ENCODE data around the gene DIPK1B. TPM values are rescaled to one million over a fixed set of nuclear protein-coding genes. Genes with fewer than 3 reads are reported as not detected.
A peak's percentile ranks its signal among the peaks of the same experiment; 100 is the strongest.

The DIPK1B gene
- total and polyA plus RNA-seq, 4 donors, result 1.1 to 13.6 (median 6.1) TPM

DNA sequence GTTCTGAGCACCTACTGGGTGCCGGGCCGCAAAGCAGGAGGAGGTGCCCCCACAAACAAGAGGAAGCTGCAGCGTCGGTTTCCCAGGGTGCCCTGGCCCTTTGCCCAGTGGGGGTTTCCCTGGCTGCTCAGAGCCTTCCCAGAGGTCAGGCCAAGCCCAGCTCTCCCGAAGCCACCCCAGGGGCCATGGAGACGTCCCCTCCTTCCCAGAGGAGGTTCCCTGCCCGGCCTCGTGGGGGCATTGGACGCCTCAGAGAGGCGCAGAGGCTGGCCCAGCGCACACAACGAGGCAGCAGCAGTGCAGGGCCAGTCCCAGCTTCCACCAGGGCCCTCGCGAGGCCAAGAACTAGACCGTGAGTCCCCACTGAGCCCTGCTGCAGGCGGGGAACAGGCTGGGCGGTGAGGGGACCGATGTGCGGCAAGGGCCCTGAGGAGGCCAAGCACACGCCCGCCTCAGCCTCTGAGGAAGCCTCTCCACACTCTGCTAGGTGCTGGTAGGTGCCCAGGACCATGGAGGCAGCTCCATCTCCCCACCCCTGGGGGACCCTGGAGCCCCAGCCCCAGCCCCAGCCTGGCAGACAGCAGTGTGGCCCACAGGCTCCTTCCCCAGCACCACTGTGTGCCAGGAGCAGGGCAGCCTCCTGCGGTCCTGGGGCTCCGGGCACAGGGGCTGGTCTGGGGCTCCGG is 7.0 kb downstream of the DIPK1B start:
- peak in 1 of 2 donors; percentile 77 for DNase-seq
- peaks cover 0 to 3% of the 10 kb centered on the region in 2 donors for H3K36me3 ChIP-seq (ENCODE audit: control insufficient read depth in 1 of 2, insufficient read depth in 2 of 2, low read length in 1 of 2)
- no peak overlapping the region for H3K4me3 ChIP-seq (ENCODE audit: low read length in 2 of 2)
- no peaks in the 10 kb centered on the region for H3K27me3 ChIP-seq (ENCODE audit: control insufficient read depth in 1 of 2, insufficient read depth in 2 of 2, low read length in 1 of 2)
- ATAC-seq (ENCODE audit: low FRiP score), result peak; percentile 19
- H3K27ac ChIP-seq (ENCODE audit: low read depth in 1 of 2, low read length in 2 of 2), result no peak overlapping the region
- intact Hi-C loops (cut with DNase I), result no loop called here
- 73 to 74% methylated on average over 22 to 24 of the region's 24 CpGs for WGBS, 2 donors
- no peaks in the 10 kb centered on the region for H3K9me3 ChIP-seq (ENCODE audit: control insufficient read depth, low read length)
- H3K4me1 ChIP-seq (ENCODE audit: control insufficient read depth in 1 of 2, insufficient read depth in 2 of 2, low read length in 2 of 2), result no peaks in the 10 kb centered on the region

DNA sequence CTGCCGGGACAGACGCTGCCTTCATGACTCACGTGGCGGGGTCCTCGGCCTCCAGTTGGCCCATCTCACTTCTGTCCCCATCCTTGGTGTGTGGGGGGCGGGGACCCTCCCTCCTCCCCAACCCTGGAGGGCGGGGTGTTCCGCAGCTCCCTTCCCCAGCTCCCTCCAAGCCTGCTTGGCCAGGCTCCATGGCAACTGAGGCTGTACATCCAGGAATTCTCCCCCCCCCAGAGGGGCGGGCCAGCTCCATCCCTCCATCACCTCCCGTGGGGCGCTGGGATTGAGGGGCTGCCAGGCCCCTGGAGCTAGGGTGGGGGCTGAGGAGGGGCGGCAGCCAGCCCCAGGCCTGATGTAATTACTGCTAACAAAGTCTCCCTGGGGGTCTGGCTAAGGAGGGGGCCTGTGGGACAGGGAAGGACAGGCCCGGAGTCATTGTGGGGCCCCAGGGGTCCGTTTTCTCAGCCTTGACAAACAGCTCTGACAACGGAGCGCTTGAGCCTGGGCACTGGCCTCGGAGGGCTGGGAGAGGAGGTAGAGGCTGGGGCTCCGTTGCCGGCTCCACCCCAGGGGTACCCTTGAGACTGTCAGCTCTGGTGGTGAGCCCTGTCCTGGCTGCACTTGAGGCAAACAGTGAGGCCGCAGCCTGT is 8.0 kb downstream of the DIPK1B start:
- Histone ChIP-seq H3K9me3 (ENCODE audit: control insufficient read depth, low read length) (no peaks in the 10 kb centered on the region), H3K4me3 (ENCODE audit: low read length in 2 of 2) (no peak overlapping the region), H3K36me3 (ENCODE audit: control insufficient read depth in 1 of 2, insufficient read depth in 2 of 2, low read length in 1 of 2) (peaks cover 0 to 3% of the 10 kb centered on the region in 2 donors), H3K27ac (ENCODE audit: low read depth in 1 of 2, low read length in 2 of 2) (no peak overlapping the region), H3K4me1 (ENCODE audit: control insufficient read depth in 1 of 2, insufficient read depth in 2 of 2, low read length in 2 of 2) (no peaks in the 10 kb centered on the region), H3K27me3 (ENCODE audit: control insufficient read depth in 1 of 2, insufficient read depth in 2 of 2, low read length in 1 of 2) (no peaks in the 10 kb centered on the region)
- ATAC-seq (ENCODE audit: low FRiP score) (peak; percentile 13), DNase-seq (peak in 1 of 2 donors; percentile 79)
- 37 to 39% methylated on average over 19 to 20 of the region's 20 CpGs for WGBS, 2 donors
- intact Hi-C loops (cut with DNase I), result no loop called here

DNA sequence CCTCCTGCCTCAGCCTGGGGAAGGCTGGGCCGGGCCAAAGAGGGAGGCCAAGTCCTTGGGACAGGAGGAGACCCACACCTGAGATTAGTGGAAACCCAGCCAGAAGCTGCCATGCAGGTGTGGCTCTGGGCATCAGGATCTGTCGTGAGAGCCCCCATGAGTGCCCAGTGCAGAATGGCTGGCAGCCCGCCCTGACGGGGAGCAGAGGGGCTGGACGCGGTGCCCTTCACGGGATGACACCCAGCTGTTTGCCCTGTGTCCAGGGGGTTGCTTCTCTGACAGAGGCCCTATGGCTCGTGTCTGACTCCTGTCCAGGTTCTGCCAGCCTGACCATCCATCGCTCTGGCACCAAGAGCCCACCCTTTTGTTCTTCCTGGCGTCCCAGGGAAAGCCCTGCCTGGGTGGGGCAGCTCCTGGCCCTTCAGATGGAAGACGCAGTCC is 8.5 kb downstream of the DIPK1B start:
- Histone ChIP-seq H3K4me1 (ENCODE audit: control insufficient read depth in 1 of 2, insufficient read depth in 2 of 2, low read length in 2 of 2) (no peaks in the 10 kb centered on the region), H3K9me3 (ENCODE audit: control insufficient read depth, low read length) (no peaks in the 10 kb centered on the region), H3K27me3 (ENCODE audit: control insufficient read depth in 1 of 2, insufficient read depth in 2 of 2, low read length in 1 of 2) (no peaks in the 10 kb centered on the region), H3K27ac (ENCODE audit: low read depth in 1 of 2, low read length in 2 of 2) (no peak overlapping the region), H3K36me3 (ENCODE audit: control insufficient read depth in 1 of 2, insufficient read depth in 2 of 2, low read length in 1 of 2) (peaks cover 0 to 3% of the 10 kb centered on the region in 2 donors), H3K4me3 (ENCODE audit: low read length in 2 of 2) (no peak overlapping the region)
- intact Hi-C loops (cut with DNase I), result no loop called here
- 83 to 86% methylated on average over 11 of the region's 11 CpGs for WGBS, 2 donors
- ATAC-seq (ENCODE audit: low FRiP score), result peak; percentile 1
- peak in 1 of 2 donors; percentile 71 for DNase-seq

DNA sequence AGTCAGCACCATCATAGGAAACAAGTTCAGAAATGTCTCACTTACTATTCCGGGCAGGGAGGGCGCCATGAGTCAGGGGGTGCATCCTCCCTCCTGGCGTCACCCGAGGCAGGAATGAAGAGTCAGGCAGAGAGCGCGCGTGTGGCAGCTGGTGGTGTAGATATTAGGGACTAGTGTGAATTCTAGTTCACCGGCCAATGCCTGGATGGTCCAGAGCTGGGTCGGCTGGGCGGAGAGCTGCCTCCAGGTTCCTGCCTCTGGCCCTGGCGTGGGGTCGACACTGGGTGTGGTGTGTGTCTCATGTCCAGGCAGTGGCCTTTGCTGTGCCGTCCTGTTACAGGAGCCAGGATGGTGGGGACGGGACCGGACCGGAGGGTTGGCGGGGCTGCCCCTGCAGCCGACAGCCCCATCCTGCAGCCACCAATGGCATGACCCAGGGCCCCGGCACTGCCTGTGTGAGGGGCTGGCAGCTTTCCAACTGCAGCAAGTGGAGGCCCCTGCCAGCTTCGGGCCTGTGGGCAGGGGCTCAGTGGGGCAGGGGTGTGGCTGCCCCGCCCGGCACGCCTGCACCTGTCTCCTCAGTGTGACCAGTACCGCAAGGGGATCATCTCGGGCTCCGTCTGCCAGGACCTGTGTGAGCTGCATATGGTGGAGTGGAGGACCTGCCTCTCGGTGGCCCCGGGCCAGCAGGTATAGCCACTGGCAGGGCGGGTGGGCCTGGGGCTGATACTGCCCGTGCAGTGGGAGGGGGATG is 9.1 kb downstream of the DIPK1B start:
- DNase-seq (no peak), ATAC-seq (ENCODE audit: low FRiP score) (peak; percentile 2)
- no peaks in the 10 kb centered on the region for H3K27me3 ChIP-seq (ENCODE audit: control insufficient read depth in 1 of 2, insufficient read depth in 2 of 2, low read length in 1 of 2)
- no peaks in the 10 kb centered on the region for H3K9me3 ChIP-seq (ENCODE audit: control insufficient read depth, low read length)
- intact Hi-C loops (cut with DNase I), result no loop called here
- no peaks in the 10 kb centered on the region for H3K4me1 ChIP-seq (ENCODE audit: control insufficient read depth in 1 of 2, insufficient read depth in 2 of 2, low read length in 2 of 2)
- 76 to 79% methylated on average over 29 to 30 of the region's 30 CpGs for WGBS, 2 donors
- H3K4me3 ChIP-seq (ENCODE audit: low read length in 2 of 2), result no peak overlapping the region
- no peak overlapping the region for H3K27ac ChIP-seq (ENCODE audit: low read depth in 1 of 2, low read length in 2 of 2)
- H3K36me3 ChIP-seq (ENCODE audit: control insufficient read depth in 1 of 2, insufficient read depth in 2 of 2, low read length in 1 of 2), result peaks cover 0 to 3% of the 10 kb centered on the region in 2 donors

DNA sequence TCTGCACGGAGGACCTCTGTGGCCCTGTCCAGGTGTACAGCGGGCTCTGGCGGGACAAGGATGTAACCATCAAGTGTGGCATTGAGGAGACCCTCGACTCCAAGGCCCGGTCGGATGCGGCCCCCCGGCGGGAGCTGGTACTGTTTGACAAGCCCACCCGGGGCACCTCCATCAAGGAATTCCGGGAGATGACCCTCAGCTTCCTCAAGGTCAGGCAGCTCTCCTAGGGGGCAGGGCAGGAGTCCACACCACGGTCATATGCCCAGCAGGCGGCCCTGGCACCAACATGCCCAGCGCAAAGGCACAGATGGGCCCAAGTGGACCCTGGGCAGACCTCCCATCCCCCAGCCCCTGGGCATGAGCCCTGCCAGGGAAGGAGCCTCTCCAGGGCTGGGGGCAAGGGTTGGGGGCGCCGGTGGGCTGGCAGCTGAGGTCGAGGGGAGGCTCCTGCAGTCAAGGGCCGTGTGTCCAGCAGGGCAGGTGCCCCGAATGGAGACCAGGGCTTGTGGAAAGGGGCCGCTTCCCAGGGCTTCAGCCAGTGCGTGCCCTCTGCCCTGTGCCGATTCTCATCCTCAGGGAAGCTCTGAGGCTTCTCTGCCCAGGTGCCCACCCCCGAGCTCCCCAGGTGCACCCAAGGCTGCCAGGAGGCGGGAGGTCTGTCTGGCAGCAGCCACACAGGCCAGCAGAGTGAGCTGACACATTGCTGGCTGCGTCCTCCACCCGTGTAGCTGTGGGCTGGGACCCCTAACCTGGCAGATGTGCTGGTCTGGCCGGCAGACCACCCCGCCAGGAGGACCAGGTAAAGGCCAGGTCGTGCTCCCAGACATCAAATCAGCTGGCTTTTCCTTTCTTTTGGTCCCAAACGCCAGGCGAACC is 10.0 kb downstream of the DIPK1B start:
- Histone ChIP-seq H3K36me3 (ENCODE audit: control insufficient read depth in 1 of 2, insufficient read depth in 2 of 2, low read length in 1 of 2) (peaks cover 0 to 3% of the 10 kb centered on the region in 2 donors), H3K9me3 (ENCODE audit: control insufficient read depth, low read length) (no peaks in the 10 kb centered on the region), H3K27ac (ENCODE audit: low read depth in 1 of 2, low read length in 2 of 2) (no peak overlapping the region), H3K4me1 (ENCODE audit: control insufficient read depth in 1 of 2, insufficient read depth in 2 of 2, low read length in 2 of 2) (no peaks in the 10 kb centered on the region), H3K27me3 (ENCODE audit: control insufficient read depth in 1 of 2, insufficient read depth in 2 of 2, low read length in 1 of 2) (no peaks in the 10 kb centered on the region), H3K4me3 (ENCODE audit: low read length in 2 of 2) (no peak overlapping the region)
- ATAC-seq (ENCODE audit: low FRiP score) (no peak), DNase-seq (no peak)
- WGBS, 2 donors, result 84 to 87% methylated on average over 28 to 31 of the region's 31 CpGs
- intact Hi-C loops (cut with DNase I), result no loop called here

DNA sequence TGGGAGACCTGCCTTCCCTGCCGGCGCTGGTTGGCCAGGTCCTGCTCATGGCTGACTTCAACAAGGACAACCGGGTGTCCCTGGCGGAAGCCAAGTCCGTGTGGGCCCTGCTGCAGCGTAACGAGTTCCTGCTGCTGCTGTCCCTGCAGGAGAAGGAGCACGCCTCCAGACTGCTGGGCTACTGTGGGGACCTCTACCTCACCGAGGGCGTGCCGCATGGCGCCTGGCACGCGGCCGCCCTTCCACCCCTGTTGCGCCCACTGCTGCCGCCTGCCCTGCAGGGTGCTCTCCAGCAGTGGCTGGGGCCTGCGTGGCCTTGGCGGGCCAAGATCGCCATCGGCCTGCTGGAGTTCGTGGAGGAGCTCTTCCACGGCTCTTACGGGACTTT is 10.6 kb downstream of the DIPK1B start:
- WGBS, 2 donors, result 89 to 92% methylated on average over 24 of the region's 24 CpGs
- peaks cover 0 to 1% of the 10 kb centered on the region in 2 donors for H3K27me3 ChIP-seq (ENCODE audit: control insufficient read depth in 1 of 2, insufficient read depth in 2 of 2, low read length in 1 of 2)
- no peak overlapping the region for H3K4me3 ChIP-seq (ENCODE audit: low read length in 2 of 2)
- no peak for ATAC-seq (ENCODE audit: low FRiP score)
- H3K27ac ChIP-seq (ENCODE audit: low read depth in 1 of 2, low read length in 2 of 2), result no peak overlapping the region
- no peaks in the 10 kb centered on the region for H3K9me3 ChIP-seq (ENCODE audit: control insufficient read depth, low read length)
- intact Hi-C loops (cut with DNase I), result no loop called here
- no peaks in the 10 kb centered on the region for H3K4me1 ChIP-seq (ENCODE audit: control insufficient read depth in 1 of 2, insufficient read depth in 2 of 2, low read length in 2 of 2)
- H3K36me3 ChIP-seq (ENCODE audit: control insufficient read depth in 1 of 2, insufficient read depth in 2 of 2, low read length in 1 of 2), result peaks cover 0 to 3% of the 10 kb centered on the region in 2 donors
- no peak for DNase-seq

DNA sequence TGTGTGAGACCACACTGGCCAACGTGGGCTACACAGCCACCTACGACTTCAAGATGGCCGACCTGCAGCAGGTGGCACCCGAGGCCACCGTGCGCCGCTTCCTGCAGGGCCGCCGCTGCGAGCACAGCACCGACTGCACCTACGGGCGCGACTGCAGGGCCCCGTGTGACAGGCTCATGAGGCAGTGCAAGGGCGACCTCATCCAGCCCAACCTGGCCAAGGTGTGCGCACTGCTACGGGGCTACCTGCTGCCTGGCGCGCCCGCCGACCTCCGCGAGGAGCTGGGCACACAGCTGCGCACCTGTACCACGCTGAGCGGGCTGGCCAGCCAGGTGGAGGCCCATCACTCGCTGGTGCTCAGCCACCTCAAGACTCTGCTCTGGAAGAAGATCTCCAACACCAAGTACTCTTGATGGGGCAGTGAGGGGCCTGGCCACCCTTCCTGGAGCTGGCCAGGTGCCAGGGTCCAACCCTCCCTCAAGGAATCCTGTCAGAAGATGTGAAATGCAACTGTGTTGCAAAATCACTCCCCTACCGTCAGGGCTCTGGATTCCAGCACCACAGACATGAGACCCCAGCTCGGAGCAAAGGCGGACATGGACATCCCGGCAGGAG is 11.1 kb downstream of the DIPK1B start:
- H3K9me3 ChIP-seq (ENCODE audit: control insufficient read depth, low read length), result no peaks in the 10 kb centered on the region
- no peak for ATAC-seq (ENCODE audit: low FRiP score)
- H3K4me3 ChIP-seq (ENCODE audit: low read length in 2 of 2), result no peak overlapping the region
- H3K27me3 ChIP-seq (ENCODE audit: control insufficient read depth in 1 of 2, insufficient read depth in 2 of 2, low read length in 1 of 2), result peaks cover 0 to 1% of the 10 kb centered on the region in 2 donors
- H3K27ac ChIP-seq (ENCODE audit: low read depth in 1 of 2, low read length in 2 of 2), result no peak overlapping the region
- no peaks in the 10 kb centered on the region for H3K4me1 ChIP-seq (ENCODE audit: control insufficient read depth in 1 of 2, insufficient read depth in 2 of 2, low read length in 2 of 2)
- H3K36me3 ChIP-seq (ENCODE audit: control insufficient read depth in 1 of 2, insufficient read depth in 2 of 2, low read length in 1 of 2), result peaks cover 0 to 3% of the 10 kb centered on the region in 2 donors
- 92 to 95% methylated on average over 32 of the region's 32 CpGs for WGBS, 2 donors
- no peak for DNase-seq
- intact Hi-C loops (cut with DNase I), result no loop called here

DNA sequence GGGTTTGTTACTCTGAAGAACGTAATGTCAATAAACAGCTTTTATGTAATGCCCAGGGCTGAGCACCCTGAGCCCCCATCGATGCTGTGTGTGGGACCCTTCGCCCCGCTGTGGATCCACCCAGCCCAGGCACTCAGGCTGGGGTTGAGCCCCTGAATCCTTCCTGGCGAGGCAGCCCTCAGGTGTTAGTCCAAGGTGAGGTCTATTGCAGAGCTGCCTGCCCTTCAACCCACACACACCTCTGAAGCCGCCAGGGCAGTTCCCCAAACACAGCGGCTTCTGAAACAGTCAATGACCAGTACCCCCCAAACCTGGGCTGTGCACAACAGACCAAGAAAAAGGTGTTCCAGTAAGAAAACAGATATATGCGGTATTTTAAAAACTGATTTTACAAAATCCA is 11.6 kb downstream of the DIPK1B start:
- no peak overlapping the region for H3K4me3 ChIP-seq (ENCODE audit: low read length in 2 of 2)
- H3K27me3 ChIP-seq (ENCODE audit: control insufficient read depth in 1 of 2, insufficient read depth in 2 of 2, low read length in 1 of 2), result peaks cover 0 to 1% of the 10 kb centered on the region in 2 donors
- no peak for ATAC-seq (ENCODE audit: low FRiP score)
- no peaks in the 10 kb centered on the region for H3K9me3 ChIP-seq (ENCODE audit: control insufficient read depth, low read length)
- DNase-seq, result no peak
- H3K27ac ChIP-seq (ENCODE audit: low read depth in 1 of 2, low read length in 2 of 2), result no peak overlapping the region
- intact Hi-C loops (cut with DNase I), result no loop called here
- WGBS, 2 donors, result 95% methylated on average over 8 of the region's 8 CpGs
- H3K4me1 ChIP-seq (ENCODE audit: control insufficient read depth in 1 of 2, insufficient read depth in 2 of 2, low read length in 2 of 2), result no peaks in the 10 kb centered on the region
- peaks cover 0 to 3% of the 10 kb centered on the region in 2 donors for H3K36me3 ChIP-seq (ENCODE audit: control insufficient read depth in 1 of 2, insufficient read depth in 2 of 2, low read length in 1 of 2)

Data from aorta (tissue), 5 donors.